Breast epithelium (tissue), 4 donors: ENCODE data around the gene SETD7. TPM values are rescaled to one million over a fixed set of nuclear protein-coding genes. Genes with fewer than 3 reads are reported as not detected.
"Not testable (repeated sequence)": the region's sequence is repeated elsewhere in the genome, so short reads cannot be mapped to it uniquely, and the experiment has no call there.

Experiments used
- DNase-seq, 2 donors: peaks; one replicate each; pipeline ENCODE4 v3.0.0-alpha.2; 2019; ENCODE audit warnings: low spot score in 2 of 2
- H3K27ac ChIP-seq, 2 donors: fragments of 200-600 bp; sonication (generic) in 1 of 2; one replicate each; pipeline ENCODE4 v1.5.1; 2016 to 2019; ENCODE audit warnings: mild to moderate bottlenecking in 1 of 2
- H3K27me3 ChIP-seq, 2 donors: fragments of 200-600 bp; sonication (generic) in 1 of 2; one replicate each; pipeline versions ENCODE4 v1.5.1 to v1.6.0; 2017 to 2019; ENCODE audit warnings: control low read depth in 1 of 2, mild to moderate bottlenecking in 1 of 2
- H3K36me3 ChIP-seq: fragments of 200-600 bp; one replicate; pipeline ENCODE4 v1.5.1; 2019
- H3K4me1 ChIP-seq, 2 donors: fragments of 200-600 bp; sonication (generic); one replicate each; pipeline ENCODE4 v1.5.1; 2016 to 2019; ENCODE audit warnings: control low read depth in 1 of 2
- H3K4me3 ChIP-seq, 3 donors: fragments of 200-600 bp; sonication (generic); 1 replicate in 2 of 3; 2 replicates in 1 of 3; pipeline ENCODE4 v1.5.1; 2016 to 2019; ENCODE audit warnings: mild to moderate bottlenecking in 3 of 3, moderate library complexity in 2 of 3
- H3K9me3 ChIP-seq, 2 donors: fragments of 200-600 bp; sonication (generic) in 1 of 2; one replicate each; pipeline ENCODE4 v1.5.1; 2016 to 2019; ENCODE audit warnings: control low read depth in 1 of 2
- POLR2A ChIP-seq: fragments of 450-650 bp; IDR thresholded peaks from one replicate; pipeline ENCODE4 v1.6.1; 2016; ENCODE audit warnings: antibody characterized with exemption, mild to moderate bottlenecking, moderate library complexity
- POLR2AphosphoS5 ChIP-seq, 3 donors: sonication (generic); formaldehyde crosslinking; IDR thresholded peaks; one replicate each; pipeline ENCODE4 v1.6.1; 2017; ENCODE audit warnings: antibody characterized with exemption in 3 of 3
- intact Hi-C: fragments of 100-400 bp; cut with DNase I; formaldehyde crosslinking; loops from one replicate; pipeline ENCODE4 v1.15.1; 2023; ENCODE audit warnings: low total_unique reads
- total RNA-seq, 3 donors: library from RNA; depleted of rRNA; stranded (reverse); fragments of >200 nt; gene quantifications; one replicate each; pipeline ENCODE4 v1.1.0, GENCODE V29; 2016
- TF ChIP-seq, protein P1 (sequence below), 3 donors: fragments of 450-650 bp; IDR thresholded peaks; one replicate each; pipeline ENCODE4 v1.5.1; 2016 to 2017; ENCODE audit warnings: antibody characterized with exemption in 3 of 3, mild to moderate bottlenecking in 3 of 3, moderate library complexity in 3 of 3

Gene SETD7
- total RNA-seq, 3 donors from 2014 or later: 54.9 to 100 (median 63.6) TPM

- no peaks in the 10 kb centered on the region for H3K36me3 ChIP-seq
- no peaks in the 10 kb centered on the region for H3K27me3 ChIP-seq
- H3K4me3 ChIP-seq: no peak overlapping the region
- no peak for DNase-seq
- intact Hi-C loops: no loop called here
- no peaks in the 10 kb centered on the region for H3K4me1 ChIP-seq
- H3K27ac ChIP-seq: no peak overlapping the region
- no peak for TF ChIP-seq POLR2AphosphoS5 (IDR thresholded peaks at IDR 0.05)
- no peaks in the 10 kb centered on the region for H3K9me3 ChIP-seq
These were observed 90.1 kb downstream of the SETD7 start for GRCh38 chr4:139465922-139466321.

DNA sequence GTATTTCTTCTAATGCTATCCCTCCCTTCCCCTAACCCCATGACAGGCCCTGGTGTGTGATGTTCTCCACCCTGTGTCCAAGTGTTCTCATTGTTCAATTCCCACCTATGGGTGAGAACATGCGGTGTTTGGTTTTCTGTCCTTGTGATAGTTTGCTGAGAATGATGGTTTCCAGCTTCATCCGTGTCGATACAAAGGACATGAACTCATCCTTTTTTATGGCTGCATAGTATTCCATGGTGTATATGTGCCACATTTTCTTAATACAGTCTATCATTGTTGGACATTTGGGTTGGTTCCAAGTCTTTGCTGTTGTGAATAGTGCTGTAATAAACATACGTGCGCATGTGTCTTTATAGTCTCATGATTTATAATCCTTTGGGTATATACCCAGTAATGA is 91.5 kb downstream of the SETD7 start:
- H3K36me3 ChIP-seq, H3K4me1 ChIP-seq, intact Hi-C loops: not testable (repeated sequence)

GRCh38 chr4:139461022-139461628 is 94.9 kb downstream of the SETD7 start:
- Histone ChIP-seq H3K9me3 (no peaks in the 10 kb centered on the region), H3K4me1 (no peaks in the 10 kb centered on the region), H3K27ac (no peak overlapping the region), H3K36me3 (no peaks in the 10 kb centered on the region), H3K4me3 (no peak overlapping the region), H3K27me3 (no peaks in the 10 kb centered on the region)
- intact Hi-C loops: no loop called here
- TF ChIP-seq, protein P1, sequence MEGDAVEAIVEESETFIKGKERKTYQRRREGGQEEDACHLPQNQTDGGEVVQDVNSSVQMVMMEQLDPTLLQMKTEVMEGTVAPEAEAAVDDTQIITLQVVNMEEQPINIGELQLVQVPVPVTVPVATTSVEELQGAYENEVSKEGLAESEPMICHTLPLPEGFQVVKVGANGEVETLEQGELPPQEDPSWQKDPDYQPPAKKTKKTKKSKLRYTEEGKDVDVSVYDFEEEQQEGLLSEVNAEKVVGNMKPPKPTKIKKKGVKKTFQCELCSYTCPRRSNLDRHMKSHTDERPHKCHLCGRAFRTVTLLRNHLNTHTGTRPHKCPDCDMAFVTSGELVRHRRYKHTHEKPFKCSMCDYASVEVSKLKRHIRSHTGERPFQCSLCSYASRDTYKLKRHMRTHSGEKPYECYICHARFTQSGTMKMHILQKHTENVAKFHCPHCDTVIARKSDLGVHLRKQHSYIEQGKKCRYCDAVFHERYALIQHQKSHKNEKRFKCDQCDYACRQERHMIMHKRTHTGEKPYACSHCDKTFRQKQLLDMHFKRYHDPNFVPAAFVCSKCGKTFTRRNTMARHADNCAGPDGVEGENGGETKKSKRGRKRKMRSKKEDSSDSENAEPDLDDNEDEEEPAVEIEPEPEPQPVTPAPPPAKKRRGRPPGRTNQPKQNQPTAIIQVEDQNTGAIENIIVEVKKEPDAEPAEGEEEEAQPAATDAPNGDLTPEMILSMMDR (IDR thresholded peaks at IDR 0.05): no peak
- TF ChIP-seq POLR2A (no peak), POLR2AphosphoS5 (IDR thresholded peaks at IDR 0.05) (no peak)
- no peak for DNase-seq

More for the DNA sequence above, 91.5 kb downstream of the SETD7 start:
- not testable (repeated sequence) for H3K27me3 ChIP-seq, H3K27ac ChIP-seq, DNase-seq, H3K4me3 ChIP-seq, H3K9me3 ChIP-seq

DNA sequence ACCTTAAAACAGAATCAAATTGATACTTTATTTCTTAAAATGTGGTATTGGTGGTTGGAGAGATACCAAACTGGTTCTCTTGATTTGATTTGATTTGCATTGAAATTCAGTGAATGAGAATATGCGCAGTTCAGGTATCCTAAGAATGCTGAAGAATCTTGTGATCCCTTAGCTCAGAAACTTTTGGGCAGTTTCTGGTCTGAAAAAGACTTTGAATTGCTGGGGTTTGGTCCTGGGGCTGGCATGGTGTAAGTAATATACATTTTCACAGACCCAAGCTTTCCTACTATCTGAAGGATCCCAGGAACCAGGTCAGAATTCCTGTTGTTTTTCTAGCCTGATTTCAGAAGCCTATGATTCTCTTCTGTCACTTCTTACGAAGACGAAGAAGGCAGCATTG is 95.5 kb downstream of the SETD7 start:
- Histone ChIP-seq H3K4me1 (peaks cover 0 to 4% of the 10 kb centered on the region in 2 donors), H3K27ac (no peak overlapping the region)
- TF ChIP-seq POLR2AphosphoS5 (IDR thresholded peaks at IDR 0.05) (no peak), POLR2A (no peak)
- TF ChIP-seq, protein P1 (IDR thresholded peaks at IDR 0.05): no peak

GRCh38 chr4:139458999-139459398 is 97.0 kb downstream of the SETD7 start:
- no peaks in the 10 kb centered on the region for H3K9me3 ChIP-seq
- no peak for DNase-seq
- no peaks in the 10 kb centered on the region for H3K36me3 ChIP-seq
- TF ChIP-seq POLR2A: no peak
- no peak for TF ChIP-seq POLR2AphosphoS5 (IDR thresholded peaks at IDR 0.05)
- TF ChIP-seq, protein P1 (IDR thresholded peaks at IDR 0.05): no peak
- no peaks in the 10 kb centered on the region for H3K27me3 ChIP-seq
- H3K27ac ChIP-seq: no peak overlapping the region
- intact Hi-C loops: no loop called here
- H3K4me1 ChIP-seq: peaks cover 0 to 9% of the 10 kb centered on the region in 2 donors
- H3K4me3 ChIP-seq: no peak overlapping the region

More for the DNA sequence above, 95.5 kb downstream of the SETD7 start:
- no peak for DNase-seq
- no peaks in the 10 kb centered on the region for H3K36me3 ChIP-seq
- no peak overlapping the region for H3K4me3 ChIP-seq
- H3K27me3 ChIP-seq: no peaks in the 10 kb centered on the region
- intact Hi-C loops: no loop called here
- H3K9me3 ChIP-seq: no peaks in the 10 kb centered on the region

DNA sequence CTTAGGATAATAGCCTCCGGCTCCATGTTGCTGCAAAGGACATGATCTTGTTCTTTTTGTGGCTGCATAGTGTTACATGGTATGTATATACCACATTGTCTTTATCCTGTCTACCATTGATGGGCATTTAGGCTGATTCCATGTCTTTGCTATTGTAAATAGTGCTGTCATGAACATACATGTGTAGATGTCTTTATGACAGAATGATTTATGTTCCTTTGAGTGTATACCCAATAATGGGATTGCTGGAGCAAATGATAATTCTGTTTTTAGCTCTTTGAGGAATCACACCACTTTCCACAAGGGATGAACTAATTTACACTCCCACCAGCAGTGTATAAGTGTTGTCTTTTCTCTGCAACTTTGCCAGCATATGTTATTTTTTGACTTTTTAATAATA is 97.5 kb downstream of the SETD7 start:
- no peak overlapping the region for H3K27ac ChIP-seq
- no peaks in the 10 kb centered on the region for H3K36me3 ChIP-seq
- no peak for TF ChIP-seq POLR2A
- TF ChIP-seq, protein P1 (IDR thresholded peaks at IDR 0.05): no peak
- no peak for TF ChIP-seq POLR2AphosphoS5 (IDR thresholded peaks at IDR 0.05)
- intact Hi-C loops: no loop called here
- H3K9me3 ChIP-seq: no peaks in the 10 kb centered on the region
- peaks cover 0 to 9% of the 10 kb centered on the region in 2 donors for H3K4me1 ChIP-seq
- no peaks in the 10 kb centered on the region for H3K27me3 ChIP-seq
- DNase-seq: no peak
- H3K4me3 ChIP-seq: no peak overlapping the region
